SK-N-SH (cell line): ENCODE measurements around the gene CA9.

ENCODE experiments used
- EP300 ChIP-seq, 2 experiments: IDR thresholded peaks; 2 replicates each; pipeline versions ENCODE4 v1.4.0 to v1.6.1; 2012; ENCODE audit warnings: borderline replicate concordance in 1 of 2, low read depth in 1 of 2, low read length in 1 of 2
- GABPA ChIP-seq: IDR thresholded peaks from 2 replicates; pipeline ENCODE4 v1.4.0; 2012; ENCODE audit warnings: low read depth, mild to moderate bottlenecking
- MAX ChIP-seq: IDR thresholded peaks from 2 replicates; pipeline ENCODE4 v1.4.0; 2012; ENCODE audit warnings: low read depth
- POLR2AphosphoS5 ChIP-seq: IDR thresholded peaks from 2 replicates; pipeline ENCODE4 v1.6.1; 2012; ENCODE audit warnings: low read depth, low read length
- RFX5 ChIP-seq: IDR thresholded peaks from 2 replicates; pipeline ENCODE4 v1.6.1; 2012; ENCODE audit warnings: mild to moderate bottlenecking, improper control_type of control experiment, low read length
- USF2 ChIP-seq: fragments of 150-350 bp; IDR thresholded peaks from 2 replicates; pipeline ENCODE4 v1.6.1; 2017; ENCODE audit warnings: antibody characterized with exemption, low read length, low read depth, borderline replicate concordance
- TF ChIP-seq, protein P1 (sequence below): fragments of 200-600 bp; sonication (generic); IDR thresholded peaks from 2 replicates; pipeline ENCODE4 v1.6.1; 2017; ENCODE audit warnings: antibody characterized with exemption, mild to moderate bottlenecking, moderate library complexity

GRCh38 chr9:35682520-35683315 is 9.0 kb downstream of the CA9 start:
- TF ChIP-seq, protein P1, sequence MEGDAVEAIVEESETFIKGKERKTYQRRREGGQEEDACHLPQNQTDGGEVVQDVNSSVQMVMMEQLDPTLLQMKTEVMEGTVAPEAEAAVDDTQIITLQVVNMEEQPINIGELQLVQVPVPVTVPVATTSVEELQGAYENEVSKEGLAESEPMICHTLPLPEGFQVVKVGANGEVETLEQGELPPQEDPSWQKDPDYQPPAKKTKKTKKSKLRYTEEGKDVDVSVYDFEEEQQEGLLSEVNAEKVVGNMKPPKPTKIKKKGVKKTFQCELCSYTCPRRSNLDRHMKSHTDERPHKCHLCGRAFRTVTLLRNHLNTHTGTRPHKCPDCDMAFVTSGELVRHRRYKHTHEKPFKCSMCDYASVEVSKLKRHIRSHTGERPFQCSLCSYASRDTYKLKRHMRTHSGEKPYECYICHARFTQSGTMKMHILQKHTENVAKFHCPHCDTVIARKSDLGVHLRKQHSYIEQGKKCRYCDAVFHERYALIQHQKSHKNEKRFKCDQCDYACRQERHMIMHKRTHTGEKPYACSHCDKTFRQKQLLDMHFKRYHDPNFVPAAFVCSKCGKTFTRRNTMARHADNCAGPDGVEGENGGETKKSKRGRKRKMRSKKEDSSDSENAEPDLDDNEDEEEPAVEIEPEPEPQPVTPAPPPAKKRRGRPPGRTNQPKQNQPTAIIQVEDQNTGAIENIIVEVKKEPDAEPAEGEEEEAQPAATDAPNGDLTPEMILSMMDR: no peak
- TF ChIP-seq RFX5 (no peak), USF2 (no peak), GABPA (no peak), MAX (no peak), EP300 (IDR thresholded peaks at IDR 0.05; ENCODE audit: borderline replicate concordance in 1 of 2, low read depth in 1 of 2, low read length in 1 of 2) (no peak), POLR2AphosphoS5 (no peak)
